AG10803 (cell line): ENCODE measurements around the gene MARCHF10.

ENCODE experiments used
- DNase-seq: peaks from one replicate; pipeline ENCODE4 v3.0.0; 2010; ENCODE audit warnings: low read depth
- H3K4me3 ChIP-seq: 2 replicates; pipeline ENCODE4 v1.5.1; 2011; ENCODE audit warnings: mild to moderate bottlenecking, low read length, control low read depth
- TF ChIP-seq, protein P1 (sequence below): conservative IDR thresholded peaks from 2 replicates; pipeline ENCODE4 v1.5.1; 2011; ENCODE audit warnings: mild to moderate bottlenecking, low read length, control low read depth, inconsistent platforms

The MARCHF10 gene

DNA sequence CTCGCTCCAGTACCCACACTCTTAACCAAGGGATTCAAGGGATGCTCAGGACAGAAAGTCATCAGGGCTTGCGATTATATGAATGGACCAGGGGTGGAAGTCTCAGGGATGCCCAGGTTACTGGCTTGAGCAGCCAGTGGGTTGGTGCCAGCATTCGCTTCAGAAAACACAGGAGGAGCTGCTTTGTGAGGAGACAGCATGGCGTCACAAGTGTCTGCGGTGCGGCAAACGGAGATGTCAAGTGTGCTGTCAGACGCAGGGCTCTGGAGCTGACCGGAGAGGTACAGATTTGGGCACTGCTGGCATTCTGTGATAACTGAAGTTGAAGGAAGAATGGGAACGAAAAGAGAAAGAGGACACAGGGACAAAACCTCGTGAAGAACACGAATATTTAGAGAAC lies 4.1 kb downstream of the MARCHF10 start:
- H3K4me3 ChIP-seq = no peak overlapping the region
- TF ChIP-seq, protein P1, sequence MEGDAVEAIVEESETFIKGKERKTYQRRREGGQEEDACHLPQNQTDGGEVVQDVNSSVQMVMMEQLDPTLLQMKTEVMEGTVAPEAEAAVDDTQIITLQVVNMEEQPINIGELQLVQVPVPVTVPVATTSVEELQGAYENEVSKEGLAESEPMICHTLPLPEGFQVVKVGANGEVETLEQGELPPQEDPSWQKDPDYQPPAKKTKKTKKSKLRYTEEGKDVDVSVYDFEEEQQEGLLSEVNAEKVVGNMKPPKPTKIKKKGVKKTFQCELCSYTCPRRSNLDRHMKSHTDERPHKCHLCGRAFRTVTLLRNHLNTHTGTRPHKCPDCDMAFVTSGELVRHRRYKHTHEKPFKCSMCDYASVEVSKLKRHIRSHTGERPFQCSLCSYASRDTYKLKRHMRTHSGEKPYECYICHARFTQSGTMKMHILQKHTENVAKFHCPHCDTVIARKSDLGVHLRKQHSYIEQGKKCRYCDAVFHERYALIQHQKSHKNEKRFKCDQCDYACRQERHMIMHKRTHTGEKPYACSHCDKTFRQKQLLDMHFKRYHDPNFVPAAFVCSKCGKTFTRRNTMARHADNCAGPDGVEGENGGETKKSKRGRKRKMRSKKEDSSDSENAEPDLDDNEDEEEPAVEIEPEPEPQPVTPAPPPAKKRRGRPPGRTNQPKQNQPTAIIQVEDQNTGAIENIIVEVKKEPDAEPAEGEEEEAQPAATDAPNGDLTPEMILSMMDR = no peak
- no peak for DNase-seq

DNA sequence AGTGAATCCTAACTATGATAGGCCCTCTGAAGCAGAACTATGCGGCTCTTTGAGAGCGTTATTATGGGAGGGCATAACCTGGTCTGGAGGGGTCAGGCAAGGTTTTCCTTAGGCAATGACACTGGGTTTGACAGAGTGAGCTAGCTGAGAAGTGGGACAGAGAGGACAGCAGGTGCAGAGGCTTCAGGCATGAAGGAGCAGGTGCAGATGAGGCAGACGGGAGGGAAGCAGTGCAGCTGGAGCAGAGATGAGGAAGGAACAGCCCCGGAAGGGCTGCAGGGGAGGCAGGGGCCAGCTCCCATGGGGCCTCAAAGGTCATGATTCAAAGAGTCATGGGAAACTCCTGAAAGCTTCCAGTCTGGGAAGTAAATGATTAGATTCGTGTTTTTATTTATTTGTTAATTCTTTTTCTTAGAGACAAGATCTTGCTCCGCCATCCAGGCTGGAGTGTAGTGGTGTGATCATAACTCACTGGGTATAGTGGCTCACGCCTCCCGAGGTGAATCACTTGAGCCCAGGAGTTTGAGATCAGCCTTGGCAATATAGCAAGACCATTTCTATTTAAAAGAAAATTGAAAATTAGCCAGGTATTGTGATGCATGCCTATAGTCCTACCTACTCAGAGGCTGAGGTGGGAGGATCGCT lies 5.4 kb downstream of the MARCHF10 start:
- no peak for DNase-seq
- no peak overlapping the region for H3K4me3 ChIP-seq
- TF ChIP-seq, protein P1 = no peak

GRCh38 chr17:62801553-62802114 lies 6.5 kb downstream of the MARCHF10 start:
- TF ChIP-seq, protein P1 = no peak
- no peak overlapping the region for H3K4me3 ChIP-seq
- DNase-seq = no peak

DNA sequence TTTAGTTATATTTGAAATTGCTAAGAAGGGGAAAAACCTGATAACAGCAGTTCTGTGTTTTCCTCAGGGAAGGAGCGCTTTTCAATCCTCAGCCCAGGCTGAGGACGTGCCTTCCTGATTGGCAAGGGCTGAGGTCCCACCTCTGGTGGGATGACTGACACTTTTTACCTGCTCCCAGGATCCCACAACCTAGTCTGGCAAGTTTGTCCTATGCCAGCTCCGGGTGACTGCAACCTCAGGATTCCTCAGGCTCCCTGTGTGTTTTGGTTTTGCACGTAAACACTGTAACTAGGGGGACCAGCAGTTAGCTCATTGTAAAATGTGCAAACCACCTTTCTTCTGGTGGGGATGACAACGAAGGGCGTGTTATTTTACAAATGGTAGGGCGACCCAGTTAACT lies 7.5 kb downstream of the MARCHF10 start:
- H3K4me3 ChIP-seq = no peak overlapping the region
- TF ChIP-seq, protein P1 = no peak
- peak; percentile 70 for DNase-seq

DNA sequence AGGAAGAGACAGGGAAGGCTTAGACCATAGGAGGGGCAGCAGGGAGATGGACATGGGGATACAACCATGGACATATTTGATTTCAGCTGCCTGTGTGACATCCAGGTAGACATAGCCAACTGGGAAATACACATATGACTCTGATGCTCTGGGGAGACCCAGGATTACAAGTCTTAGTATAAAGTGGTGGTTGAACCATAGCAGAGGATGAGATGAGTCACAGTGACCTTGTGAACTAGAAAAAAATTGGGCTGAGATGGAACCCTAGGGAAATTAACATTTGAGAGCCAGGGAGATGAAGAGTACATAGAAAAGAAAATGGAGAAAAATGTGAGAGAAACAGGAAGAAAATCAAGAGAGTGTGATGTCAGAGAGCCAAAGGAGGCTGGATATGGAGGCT lies 10.2 kb downstream of the MARCHF10 start:
- DNase-seq = peak; percentile 16
- TF ChIP-seq, protein P1 = no peak
- H3K4me3 ChIP-seq = no peak overlapping the region

- TF ChIP-seq, protein P1 = no peak
- DNase-seq = peak; percentile 45
- H3K4me3 ChIP-seq = no peak overlapping the region
Measured at GRCh38 chr17:62796291-62796690, 11.8 kb downstream of the MARCHF10 start.

GRCh38 chr17:62794666-62794971 lies 13.5 kb downstream of the MARCHF10 start:
- TF ChIP-seq, protein P1 = no peak
- no peak for DNase-seq

More at GRCh38 chr17:62794666-62794971, 13.5 kb downstream of the MARCHF10 start:
- no peak overlapping the region for H3K4me3 ChIP-seq
